ENCODE measurements around the gene PRKCB. TPM values are rescaled to one million over a fixed set of nuclear protein-coding genes. Genes with fewer than 3 reads are reported as not detected.

The PRKCB gene
- total and polyA plus RNA-seq, 2 of the 8 experiments (the other 6 are each of a cell fraction or from before 2014, with no cell fraction given), result 7.1 to 12.1 TPM

- no peak for TF ChIP-seq EP300 (IDR thresholded peaks at IDR 0.05; ENCODE audit: borderline replicate concordance in 1 of 2, low read depth in 2 of 2, low read length in 2 of 2)
- no peak for TF ChIP-seq ASH2L (IDR thresholded peaks at IDR 0.05; ENCODE audit: low read length)
- no peak for TF ChIP-seq CEBPB (IDR thresholded peaks at IDR 0.05; ENCODE audit: low read depth, low read length)
Measured at GRCh38 chr16:23856251-23856709, 20.5 kb downstream of the PRKCB start (continued).
